22Rv1 (cell line): Measurements from ENCODE around the gene MSMP.

Experiments used
- ZFX ChIP-seq: fragments of 450-650 bp; IDR thresholded peaks from 2 replicates; pipeline ENCODE4 v1.6.1; 2017; ENCODE audit warnings: antibody characterized with exemption, borderline replicate concordance
- TF ChIP-seq, protein P1 (sequence below): fragments of 450-650 bp; IDR thresholded peaks from 2 replicates; pipeline ENCODE4 v1.5.1; 2017; ENCODE audit warnings: mild to moderate bottlenecking

DNA sequence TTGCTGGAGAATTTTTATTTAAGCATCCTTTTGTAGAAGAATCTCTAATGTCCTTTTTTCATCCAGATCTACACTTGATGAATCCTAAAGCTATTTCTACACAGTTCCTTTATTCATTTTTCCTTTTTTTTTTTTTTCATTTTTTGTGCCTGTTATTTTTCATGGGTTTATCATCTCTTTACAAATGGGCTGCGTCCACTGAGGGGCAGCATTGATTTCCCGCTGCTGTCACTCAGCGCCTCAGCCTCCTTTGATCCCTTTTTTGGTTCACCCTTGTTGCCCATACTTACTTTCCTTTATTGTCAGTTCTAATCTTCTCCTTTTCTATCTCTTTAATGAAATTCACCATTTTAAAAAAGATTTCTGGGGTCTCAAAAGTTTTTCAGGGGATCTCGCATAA lies 5.7 kb upstream of the MSMP start:
- TF ChIP-seq, protein P1, sequence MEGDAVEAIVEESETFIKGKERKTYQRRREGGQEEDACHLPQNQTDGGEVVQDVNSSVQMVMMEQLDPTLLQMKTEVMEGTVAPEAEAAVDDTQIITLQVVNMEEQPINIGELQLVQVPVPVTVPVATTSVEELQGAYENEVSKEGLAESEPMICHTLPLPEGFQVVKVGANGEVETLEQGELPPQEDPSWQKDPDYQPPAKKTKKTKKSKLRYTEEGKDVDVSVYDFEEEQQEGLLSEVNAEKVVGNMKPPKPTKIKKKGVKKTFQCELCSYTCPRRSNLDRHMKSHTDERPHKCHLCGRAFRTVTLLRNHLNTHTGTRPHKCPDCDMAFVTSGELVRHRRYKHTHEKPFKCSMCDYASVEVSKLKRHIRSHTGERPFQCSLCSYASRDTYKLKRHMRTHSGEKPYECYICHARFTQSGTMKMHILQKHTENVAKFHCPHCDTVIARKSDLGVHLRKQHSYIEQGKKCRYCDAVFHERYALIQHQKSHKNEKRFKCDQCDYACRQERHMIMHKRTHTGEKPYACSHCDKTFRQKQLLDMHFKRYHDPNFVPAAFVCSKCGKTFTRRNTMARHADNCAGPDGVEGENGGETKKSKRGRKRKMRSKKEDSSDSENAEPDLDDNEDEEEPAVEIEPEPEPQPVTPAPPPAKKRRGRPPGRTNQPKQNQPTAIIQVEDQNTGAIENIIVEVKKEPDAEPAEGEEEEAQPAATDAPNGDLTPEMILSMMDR = no peak
- no peak for TF ChIP-seq ZFX
